C1 segment of cervical spinal cord (tissue), 14 donors: ENCODE measurements around the gene BEAN1.

Source experiments
- DNase-seq, 14 donors: peaks; one replicate each; lab custom pipeline; 2025; lab: John Stamatoyannopoulos, UW

Gene BEAN1

DNA sequence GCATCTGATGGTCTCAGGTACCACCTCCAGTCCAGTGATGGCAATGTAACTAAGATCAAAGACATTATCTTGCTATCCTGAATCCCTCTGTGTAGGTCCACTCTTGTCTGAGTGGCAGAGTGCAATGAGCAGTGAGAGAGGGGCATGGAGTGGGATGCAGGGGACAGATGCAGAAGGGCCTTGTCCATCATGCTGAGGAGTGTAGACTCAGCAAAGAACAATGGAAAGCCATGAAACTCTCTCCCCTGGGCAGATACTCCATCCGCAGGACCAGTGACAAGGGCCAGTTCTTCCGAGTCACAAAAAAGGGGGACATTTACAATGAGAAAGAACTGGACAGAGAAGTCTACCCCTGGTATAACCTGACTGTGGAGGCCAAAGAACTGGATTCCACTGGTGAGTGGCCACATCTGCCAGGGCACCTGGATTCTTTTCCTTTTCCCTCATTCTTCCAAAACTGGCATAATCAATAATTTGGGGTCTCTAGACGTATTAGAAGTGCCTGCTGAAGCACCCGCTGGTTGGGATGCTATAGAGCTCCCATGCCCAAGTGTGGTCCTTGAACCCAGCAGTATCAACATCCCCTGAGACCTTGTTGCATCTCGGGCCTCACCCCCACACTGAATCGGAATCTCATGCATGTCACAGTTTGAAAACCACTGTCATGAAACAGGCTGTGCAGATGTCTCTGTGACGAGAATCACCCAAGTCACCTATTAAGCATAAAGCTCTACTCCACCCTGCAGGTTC lies 31.1 kb upstream of the BEAN1 start:
- no peak for DNase-seq

DNA sequence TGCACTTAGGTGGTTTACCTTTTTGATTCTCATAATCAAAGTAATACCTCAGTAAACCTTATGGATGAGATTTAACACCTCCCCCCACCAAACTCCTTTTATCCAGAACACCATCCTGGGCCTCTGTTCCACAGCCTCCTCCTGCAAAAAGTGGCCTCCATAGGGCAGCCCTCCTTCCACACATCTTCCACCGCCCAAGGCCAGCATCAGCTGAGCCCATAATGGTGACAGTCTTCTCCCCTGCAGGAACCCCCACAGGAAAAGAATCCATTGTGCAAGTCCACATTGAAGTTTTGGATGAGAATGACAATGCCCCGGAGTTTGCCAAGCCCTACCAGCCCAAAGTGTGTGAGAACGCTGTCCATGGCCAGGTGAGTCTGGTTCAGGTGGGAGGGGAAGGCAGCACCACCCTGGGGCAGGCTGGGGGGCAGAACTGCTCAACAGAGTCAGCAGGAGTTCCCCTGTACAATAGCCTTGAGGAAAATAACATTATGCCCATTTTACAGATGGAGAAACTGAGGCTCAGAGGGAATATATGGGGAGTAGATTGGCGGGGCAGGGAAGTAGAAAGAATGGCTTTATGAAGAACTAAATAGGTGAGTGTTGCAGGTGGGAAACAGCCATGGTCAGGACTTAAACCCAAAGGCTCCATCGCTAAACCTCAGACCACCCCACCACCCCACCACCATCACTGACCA lies 29.2 kb upstream of the BEAN1 start:
- DNase-seq: no peak

DNA sequence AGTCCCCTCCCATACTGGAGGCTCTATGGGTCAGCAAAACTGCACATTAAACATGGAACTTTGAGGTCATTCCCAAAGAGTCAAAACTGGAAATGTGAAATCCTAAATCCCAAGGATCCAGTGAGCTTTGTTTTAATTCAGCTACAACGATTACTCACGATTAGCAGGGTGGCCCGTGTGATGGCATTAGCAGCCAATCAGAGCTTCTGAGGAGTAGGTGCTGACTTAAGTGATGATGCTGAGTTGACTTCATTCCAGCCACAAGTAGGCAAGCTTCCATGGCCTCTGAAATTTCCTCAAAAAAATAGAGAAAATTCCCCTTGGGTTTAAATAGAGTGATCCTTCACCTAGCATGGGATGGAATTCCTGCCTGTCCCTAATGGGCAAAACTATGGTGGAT lies 28.1 kb upstream of the BEAN1 start:
- no peak for DNase-seq

DNA sequence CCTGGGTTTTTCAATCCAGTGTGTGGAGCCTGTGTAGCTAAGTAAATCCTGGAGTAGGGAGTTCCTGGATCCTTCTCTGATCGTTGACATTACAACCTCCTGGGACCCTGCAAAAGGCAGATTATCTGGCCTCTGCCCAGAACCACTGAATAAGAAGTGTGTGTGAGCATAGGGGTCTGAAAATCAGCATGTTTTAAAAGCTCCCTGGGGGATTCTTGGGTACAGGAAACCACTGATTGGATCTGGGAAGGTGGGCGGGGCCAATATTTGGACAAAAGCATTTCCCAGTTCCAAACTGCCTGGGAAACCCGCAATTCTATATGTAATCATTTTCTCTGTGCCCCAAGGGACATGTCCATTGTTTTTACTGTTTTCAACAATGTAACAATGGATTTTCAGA lies 27.2 kb upstream of the BEAN1 start:
- DNase-seq: no peak

DNA sequence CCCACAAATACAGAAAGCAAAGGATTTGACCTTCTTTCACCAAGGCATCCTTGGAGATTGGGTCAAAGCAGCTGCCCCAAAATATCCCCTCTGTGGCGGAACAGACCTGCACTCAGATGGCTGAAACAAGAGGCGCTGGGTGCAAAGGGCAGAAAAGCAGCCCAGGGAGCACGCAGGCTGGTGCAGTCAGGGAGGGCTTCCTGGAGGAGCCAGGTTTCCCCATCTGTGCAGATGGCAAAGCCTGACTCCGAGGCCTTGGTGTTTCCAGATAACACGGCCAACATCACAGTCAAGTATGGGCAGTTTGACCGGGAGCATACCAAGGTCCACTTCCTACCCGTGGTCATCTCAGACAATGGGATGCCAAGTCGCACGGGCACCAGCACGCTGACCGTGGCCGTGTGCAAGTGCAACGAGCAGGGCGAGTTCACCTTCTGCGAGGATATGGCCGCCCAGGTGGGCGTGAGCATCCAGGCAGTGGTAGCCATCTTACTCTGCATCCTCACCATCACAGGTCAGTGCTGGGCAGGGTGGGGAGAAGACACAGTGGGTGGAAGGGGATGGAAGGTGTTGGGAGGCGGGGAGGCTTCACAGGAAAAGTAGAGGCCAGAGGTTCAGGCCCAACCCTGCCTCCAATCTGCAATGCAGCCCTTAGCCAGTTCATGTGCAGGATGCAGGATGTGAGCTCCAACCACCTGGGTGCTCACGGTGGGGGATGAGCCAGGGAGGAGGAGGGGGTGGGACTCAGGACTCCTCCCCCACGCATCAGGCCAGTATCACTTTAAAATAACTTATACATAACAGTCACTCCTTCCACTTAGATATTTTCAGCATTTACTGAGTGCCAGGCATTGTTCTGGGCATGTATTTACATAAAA lies 26.4 kb upstream of the BEAN1 start:
- DNase-seq: no peak

DNA sequence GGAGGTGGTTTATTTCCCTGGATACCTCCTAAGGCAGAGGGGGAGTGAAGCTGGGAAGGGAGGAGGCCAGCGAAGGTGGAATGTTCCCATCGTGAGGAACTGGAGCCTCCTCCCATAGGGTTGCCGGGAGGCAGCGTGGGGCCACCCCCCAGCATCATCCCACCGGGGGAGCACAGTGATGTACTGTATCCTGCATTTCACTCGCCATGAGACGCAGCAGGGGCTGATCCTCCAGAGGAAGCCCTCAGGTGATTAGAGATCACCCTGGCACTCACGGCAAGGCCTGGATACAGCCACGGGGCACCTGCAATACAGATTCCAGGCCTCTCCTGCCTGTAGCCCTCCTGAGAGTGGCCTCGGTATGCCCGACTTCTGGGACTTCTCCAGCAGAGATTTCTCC lies 25.5 kb upstream of the BEAN1 start:
- DNase-seq: no peak

DNA sequence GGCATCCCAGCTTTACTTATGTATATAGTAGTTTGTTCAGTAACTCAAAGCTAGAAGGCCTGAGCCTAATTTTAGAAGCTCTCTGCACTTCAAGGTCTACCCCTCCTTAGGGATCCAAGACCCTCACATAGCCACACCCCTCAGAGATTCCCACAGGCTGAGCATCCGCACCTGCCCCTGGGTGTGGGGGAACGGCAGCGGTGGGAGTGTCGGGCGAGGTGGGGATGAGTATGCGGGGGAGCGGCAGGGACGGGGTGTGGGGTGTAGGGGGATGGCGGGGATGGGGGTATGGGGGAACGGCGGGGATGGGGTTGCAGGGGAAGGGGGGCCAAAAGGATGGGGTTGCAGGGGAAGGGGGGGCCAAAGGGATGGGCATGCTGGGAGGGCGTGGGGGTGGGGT lies 24.9 kb upstream of the BEAN1 start:
- DNase-seq: no peak

DNA sequence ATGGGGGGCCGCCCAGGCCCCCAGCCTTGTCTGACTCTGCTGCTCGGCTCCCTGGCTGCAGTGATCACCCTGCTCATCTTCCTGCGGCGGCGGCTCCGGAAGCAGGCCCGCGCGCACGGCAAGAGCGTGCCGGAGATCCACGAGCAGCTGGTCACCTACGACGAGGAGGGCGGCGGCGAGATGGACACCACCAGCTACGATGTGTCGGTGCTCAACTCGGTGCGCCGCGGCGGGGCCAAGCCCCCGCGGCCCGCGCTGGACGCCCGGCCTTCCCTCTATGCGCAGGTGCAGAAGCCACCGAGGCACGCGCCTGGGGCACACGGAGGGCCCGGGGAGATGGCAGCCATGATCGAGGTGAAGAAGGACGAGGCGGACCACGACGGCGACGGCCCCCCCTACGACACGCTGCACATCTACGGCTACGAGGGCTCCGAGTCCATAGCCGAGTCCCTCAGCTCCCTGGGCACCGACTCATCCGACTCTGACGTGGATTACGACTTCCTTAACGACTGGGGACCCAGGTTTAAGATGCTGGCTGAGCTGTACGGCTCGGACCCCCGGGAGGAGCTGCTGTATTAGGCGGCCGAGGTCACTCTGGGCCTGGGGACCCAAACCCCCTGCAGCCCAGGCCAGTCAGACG lies 24.4 kb upstream of the BEAN1 start:
- no peak for DNase-seq

DNA sequence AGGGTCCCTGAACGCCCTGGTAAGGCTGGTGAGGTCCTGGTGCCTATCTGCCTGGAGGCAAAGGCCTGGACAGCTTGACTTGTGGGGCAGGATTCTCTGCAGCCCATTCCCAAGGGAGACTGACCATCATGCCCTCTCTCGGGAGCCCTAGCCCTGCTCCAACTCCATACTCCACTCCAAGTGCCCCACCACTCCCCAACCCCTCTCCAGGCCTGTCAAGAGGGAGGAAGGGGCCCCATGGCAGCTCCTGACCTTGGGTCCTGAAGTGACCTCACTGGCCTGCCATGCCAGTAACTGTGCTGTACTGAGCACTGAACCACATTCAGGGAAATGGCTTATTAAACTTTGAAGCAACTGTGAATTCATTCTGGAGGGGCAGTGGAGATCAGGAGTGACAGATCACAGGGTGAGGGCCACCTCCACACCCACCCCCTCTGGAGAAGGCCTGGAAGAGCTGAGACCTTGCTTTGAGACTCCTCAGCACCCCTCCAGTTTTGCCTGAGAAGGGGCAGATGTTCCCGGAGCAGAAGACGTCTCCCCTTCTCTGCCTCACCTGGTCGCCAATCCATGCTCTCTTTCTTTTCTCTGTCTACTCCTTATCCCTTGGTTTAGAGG lies 23.5 kb upstream of the BEAN1 start:
- no peak for DNase-seq

DNA sequence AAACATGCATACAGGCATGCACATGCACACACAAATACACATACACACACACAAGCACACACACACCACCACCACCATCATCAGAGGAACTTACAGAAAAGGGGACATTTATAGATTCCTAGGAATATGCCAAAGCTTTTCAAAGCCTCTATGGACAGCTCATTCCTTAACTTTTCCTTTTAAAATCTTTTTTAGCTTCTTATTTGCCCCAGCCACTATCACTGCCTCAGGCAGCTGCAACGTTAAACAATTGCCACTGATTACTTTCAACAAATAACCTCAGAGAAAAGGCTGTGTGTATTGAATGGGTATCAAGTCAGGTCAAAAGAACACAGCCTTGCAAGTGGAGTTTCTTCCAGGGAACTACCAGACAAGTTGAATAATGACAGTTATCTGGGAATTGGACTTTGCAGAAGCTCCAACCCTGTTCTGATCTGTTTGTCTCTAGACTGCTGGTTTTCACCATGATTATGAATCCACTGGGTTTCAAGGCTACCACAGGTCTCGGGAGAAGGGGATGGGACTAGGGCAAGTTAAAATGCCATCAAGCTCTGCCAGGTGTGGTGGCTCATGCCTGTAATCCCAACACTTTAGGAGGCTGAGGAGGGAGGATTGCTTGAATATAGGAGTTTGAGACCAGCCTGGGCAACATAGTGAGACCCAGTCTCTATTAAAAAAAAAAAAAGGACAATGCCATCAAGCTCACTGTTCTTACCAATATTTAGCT lies 21.9 kb upstream of the BEAN1 start:
- DNase-seq: no peak

DNA sequence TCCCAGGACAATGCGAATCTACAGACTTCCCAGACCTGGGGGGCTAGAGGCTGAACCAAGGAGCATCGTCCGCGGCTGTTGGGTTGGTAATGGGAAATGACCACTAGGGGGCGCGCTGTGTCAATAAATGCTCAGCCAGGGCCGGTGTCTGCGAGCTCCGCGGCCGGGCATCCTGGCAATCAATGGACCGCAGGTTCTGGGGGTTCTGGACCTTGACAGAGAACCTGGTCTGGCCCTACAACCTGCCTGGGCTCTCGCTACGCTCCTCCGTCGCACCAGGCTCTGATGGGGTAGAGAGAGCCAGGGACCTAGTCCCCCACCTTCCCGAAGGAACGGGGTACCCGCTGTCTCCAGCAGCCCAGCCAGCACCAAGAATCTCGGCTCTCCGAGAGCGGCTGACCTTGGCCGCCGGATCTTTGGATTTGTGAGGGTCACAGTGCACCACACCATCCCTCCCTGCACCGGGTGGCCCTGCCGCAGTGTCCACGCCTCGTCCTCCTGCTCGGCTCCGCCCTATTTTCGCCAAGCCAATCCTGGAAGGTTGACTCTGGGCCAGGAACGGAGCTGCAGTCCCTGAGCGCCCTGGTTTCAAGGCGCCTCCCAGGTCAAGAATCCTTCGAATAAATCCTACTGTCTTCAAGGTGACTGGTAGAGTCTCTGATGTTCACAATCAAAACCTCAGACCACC lies 20.4 kb upstream of the BEAN1 start:
- peak; percentile 25 to 85 (median 66) for DNase-seq

DNA sequence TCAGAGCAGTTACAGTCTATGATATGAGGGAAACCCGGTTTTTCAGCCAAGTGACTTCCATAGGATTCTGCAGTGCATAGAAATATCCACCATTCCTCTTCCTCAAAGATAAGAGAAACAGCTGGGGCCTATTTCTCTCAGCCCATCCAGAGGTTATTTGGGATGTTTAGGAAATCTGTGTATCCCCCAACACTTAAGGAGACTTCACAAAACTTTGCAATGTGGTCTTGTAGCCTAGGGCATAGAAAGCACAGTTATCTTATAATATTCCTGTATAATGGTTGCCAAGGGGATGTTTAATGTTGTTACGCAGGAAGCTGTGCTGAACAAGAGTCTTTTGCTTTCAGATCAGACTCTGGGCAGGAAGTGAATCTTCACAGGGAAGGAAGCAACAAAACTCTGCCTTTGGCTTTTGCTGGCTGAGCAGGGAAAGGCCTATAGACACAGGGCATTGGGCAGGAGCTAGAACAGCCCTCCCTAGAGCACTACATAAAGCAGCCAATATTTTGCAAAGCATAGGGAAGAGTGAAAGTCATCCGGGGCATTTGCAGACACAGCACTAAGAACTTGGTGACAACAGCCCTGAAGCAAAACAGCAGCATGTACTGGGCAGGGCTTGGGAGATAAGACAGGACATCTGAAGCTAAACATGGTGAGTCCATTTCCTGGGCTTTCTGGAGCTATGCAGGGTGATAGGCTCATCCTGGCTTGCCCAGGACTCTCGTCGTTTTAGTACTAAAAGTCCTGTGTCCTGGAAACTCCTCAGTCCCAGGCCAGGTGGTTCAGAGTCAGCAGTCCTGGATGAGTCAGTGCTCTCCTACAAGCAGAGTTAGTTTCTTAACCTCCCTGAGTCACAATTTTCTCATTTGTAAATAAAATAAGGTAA lies 18.7 kb upstream of the BEAN1 start:
- DNase-seq: peak in 3 of 14 donors; percentile 11 to 28 (median 17)

DNA sequence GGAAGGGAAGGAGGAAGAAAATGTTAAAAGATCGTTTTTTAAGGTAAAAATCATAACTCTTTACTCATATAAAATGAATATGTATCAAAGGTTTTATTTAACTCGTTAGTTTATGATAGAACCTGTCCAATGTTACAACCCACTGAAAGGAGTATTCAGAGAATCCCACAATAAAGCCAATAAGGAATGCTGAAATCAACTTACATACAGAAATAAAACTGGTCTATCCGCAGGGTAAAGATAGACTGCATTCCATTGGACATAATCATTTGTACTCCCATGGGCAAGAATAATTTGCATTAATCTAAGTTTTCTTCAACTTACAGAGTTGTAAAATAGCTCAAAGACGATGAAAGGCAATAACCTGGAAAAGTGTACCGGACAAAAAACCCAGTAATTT lies 17.9 kb upstream of the BEAN1 start:
- no peak for DNase-seq

DNA sequence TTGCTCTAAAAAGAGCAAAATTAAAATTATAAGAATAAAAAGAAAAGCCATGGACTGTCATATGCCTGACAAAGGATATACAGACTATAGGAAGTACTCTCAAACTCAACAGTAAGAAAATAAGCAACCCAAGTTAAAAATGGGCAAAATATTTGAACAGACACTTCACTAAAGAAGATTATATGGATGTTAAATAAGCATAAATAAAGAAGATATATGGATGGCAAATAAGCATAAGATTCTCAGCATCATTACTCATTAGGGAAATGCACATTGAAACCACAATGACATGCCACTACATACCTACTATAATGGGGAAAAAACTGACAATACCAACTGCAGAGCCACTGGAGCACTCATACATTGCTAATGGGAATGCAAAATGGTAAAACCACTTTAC lies 14.9 kb upstream of the BEAN1 start:
- DNase-seq: no peak

DNA sequence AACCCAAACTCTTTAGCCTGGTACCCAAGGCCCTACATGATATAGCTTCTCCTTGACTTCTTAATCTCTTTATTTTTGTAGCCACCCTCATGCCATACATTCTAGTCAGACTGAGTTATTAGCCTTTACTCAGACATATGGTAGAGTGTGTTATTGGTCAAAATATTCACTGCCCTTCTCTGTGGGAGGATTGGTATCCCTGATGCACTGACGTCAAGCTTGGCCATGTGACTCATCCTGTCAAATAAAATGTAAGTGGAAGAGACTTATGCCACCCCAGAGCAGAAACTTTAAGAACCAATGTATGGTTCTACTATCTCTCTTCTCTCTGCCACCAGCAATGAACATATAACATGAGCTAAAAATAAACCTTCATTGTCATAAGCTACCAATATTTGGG lies 12.2 kb upstream of the BEAN1 start:
- no peak for DNase-seq

DNA sequence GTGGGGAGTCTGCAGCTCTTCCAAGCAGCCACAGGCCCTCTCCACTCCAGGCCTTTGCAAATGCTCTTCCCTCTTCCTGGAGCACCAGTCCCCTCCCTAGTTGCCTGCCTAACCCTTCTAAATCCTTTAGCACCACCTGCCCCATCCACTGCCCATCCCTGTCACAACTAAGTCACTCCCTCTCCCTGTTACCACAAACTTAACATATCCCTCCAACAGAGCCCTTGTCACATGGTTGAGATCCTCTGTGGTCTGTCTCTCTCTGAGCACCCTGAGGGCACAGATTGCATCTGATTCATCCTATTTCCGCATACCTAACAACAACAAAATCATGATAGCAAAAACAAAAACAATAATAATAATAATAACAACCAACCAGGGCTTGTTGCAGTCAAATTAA lies 11.0 kb upstream of the BEAN1 start:
- no peak for DNase-seq

DNA sequence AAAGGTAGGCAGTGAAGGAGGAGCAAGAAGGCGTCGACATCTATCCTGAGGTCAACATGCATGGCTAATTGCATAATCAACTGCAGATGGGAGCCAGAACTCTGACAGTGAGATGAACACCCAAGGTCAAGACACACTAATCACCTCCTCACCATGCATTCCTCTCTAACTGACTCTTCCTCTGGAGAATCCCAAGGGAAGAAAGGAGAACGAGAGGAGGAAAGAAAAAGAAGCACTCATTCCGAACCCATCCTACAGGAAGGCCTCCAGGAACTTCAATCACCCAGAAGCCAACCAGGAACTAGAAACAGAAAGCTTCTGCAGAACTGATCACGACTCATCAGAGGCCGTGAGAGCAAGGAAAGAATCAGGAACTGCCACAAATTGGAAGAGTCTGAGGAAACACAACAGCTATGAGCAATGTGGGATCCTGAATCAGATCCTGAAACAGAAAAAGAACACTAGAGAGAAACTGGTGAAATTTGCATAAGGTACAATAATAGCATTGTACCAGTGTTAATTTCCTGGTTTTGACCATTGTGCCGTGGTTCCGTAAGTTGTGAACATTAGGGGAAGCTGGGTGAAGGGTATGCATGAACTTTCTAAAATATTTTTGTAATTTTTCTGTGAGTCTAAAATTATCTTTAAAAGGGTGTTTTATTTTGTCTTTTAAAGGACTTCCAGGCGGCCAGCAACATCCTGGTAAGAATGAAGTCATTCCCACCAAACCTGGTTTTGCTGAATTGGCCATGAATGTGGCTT lies 10.0 kb upstream of the BEAN1 start:
- DNase-seq: no peak

DNA sequence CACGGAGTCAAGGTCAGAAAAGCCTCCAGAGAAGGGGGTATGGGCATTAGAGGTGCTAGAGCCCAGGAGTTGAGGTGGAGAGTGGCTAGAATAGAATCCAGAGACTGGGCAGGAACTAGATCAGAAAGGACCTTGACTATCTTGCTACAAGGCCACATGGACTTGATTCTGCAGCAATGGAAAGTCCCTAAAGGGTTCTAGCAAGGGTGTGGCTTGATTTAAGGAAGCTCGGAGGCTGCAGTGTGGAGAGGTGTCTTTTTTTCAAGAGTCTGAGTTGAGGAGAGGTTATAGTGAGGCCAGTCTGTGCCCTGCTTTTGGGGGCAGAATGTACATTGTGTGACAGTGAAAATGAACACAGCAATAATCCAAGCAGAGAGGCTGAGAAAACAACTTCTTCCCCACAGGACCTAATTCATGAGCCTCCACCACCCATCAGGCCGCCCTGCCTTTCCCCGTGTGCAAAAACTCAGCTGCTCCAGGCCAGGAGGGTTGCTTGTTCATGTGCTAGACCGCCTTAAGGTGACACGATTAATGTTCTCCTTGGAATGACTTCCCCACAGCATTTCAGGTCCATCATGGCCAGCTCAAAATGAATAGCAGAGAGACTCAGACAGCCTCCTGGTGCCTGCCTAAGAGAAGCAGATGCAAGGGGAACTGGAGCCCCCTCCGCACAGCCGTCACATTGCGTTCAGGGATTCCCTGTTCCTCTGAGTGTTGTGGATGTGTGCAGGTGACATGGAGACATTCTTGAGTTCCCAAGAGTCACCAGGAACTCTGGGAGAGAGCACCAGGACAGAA lies 8.7 kb upstream of the BEAN1 start:
- DNase-seq: no peak
